Smooth muscle cell (in vitro differentiated cells): ENCODE measurements around the gene IRF9. TPM values are rescaled to one million over a fixed set of nuclear protein-coding genes. Genes with fewer than 3 reads are reported as not detected.

Experiments
- DNase-seq: peaks from one replicate; lab custom pipeline; 2025; ENCODE audit not compliant: unreplicated experiment; lab: John Stamatoyannopoulos, UW
- H2AFZ ChIP-seq: fragments of 200-600 bp; sonication (generic); 2 replicates; pipeline ENCODE4 v1.6.0; 2016; ENCODE audit warnings: antibody characterized with exemption, low read depth, mild to moderate bottlenecking
- H3F3A ChIP-seq: fragments of 200-600 bp; sonication (generic); 2 replicates; pipeline ENCODE4 v1.6.0; 2017; ENCODE audit warnings: antibody characterized with exemption, low read depth
- H3K27ac ChIP-seq: fragments of 200-600 bp; sonication (generic); 2 replicates; pipeline ENCODE4 v1.5.1; 2016; ENCODE audit warnings: low read depth, mild to moderate bottlenecking
- H3K27me3 ChIP-seq: fragments of 200-600 bp; sonication (generic); 2 replicates; pipeline ENCODE4 v1.6.1; 2016; ENCODE audit warnings: low read depth, mild to moderate bottlenecking
- H3K36me3 ChIP-seq: fragments of 200-600 bp; sonication (generic); 2 replicates; pipeline ENCODE4 v1.5.1; 2016; ENCODE audit warnings: low read depth
- H3K4me1 ChIP-seq: fragments of 200-600 bp; sonication (generic); 2 replicates; pipeline ENCODE4 v1.5.1; 2016; ENCODE audit warnings: low read depth
- H3K4me2 ChIP-seq: fragments of 200-600 bp; sonication (generic); 2 replicates; pipeline ENCODE4 v1.6.0; 2016; ENCODE audit warnings: mild to moderate bottlenecking
- H3K4me3 ChIP-seq: fragments of 200-600 bp; sonication (generic); 2 replicates; pipeline ENCODE4 v1.5.1; 2016; ENCODE audit warnings: mild to moderate bottlenecking
- H3K79me2 ChIP-seq: fragments of 200-600 bp; sonication (generic); 2 replicates; pipeline ENCODE4 v1.6.0; 2016; ENCODE audit warnings: low read depth, mild to moderate bottlenecking
- H3K9ac ChIP-seq: fragments of 200-600 bp; sonication (generic); 2 replicates; pipeline ENCODE4 v1.6.0; 2016; ENCODE audit warnings: low read depth
- H3K9me3 ChIP-seq: fragments of 200-600 bp; sonication (generic); replicated peaks from 2 replicates; pipeline ENCODE4 v1.5.1; 2016; ENCODE audit warnings: low read depth
- H4K20me1 ChIP-seq: fragments of 200-600 bp; sonication (generic); 2 replicates; pipeline ENCODE4 v1.6.0; 2016; ENCODE audit warnings: low read depth
- CTCF ChIP-seq: fragments of 200-600 bp; sonication (generic); IDR thresholded peaks from 2 replicates; pipeline ENCODE4 v1.5.1; 2017; ENCODE audit warnings: borderline replicate concordance, mild to moderate bottlenecking, antibody characterized with exemption; ENCODE audit not compliant: insufficient read depth, poor library complexity, severe bottlenecking
- WGBS: methylation state at CpG from one replicate; pipeline ENCODE4 v1.1.7; 2016; ENCODE audit warnings: low lambda C conversion rate; 5-methylcytosine and 5-hydroxymethylcytosine counted together
- polyA plus RNA-seq: library from polyadenylated mRNA; unstranded; fragments of >200 nt; fragmentation: Nextera tagmentation; extraction: Ambion mirVana; gene quantifications from 2 replicates; pipeline ENCODE4 v1.2.1, GENCODE V29; 2016
- total RNA-seq: library from RNA; depleted of rRNA; stranded (reverse); fragments of >200 nt; gene quantifications from 2 replicates; pipeline ENCODE4 v1.2.3, GENCODE V29; 2014

Gene IRF9
- total and polyA plus RNA-seq, 2 experiments from 2014 or later, result 42.0 to 42.7 TPM

- no peaks in the 10 kb centered on the region for H3K4me1 ChIP-seq
- H2AFZ ChIP-seq, result no peak overlapping the region
- H3F3A ChIP-seq, result no peaks in the 10 kb centered on the region
- DNase-seq, result no peak
- H3K27ac ChIP-seq, result no peak overlapping the region
- H3K27me3 ChIP-seq, result no peaks in the 10 kb centered on the region
- no peaks in the 10 kb centered on the region for H4K20me1 ChIP-seq
- no peaks in the 10 kb centered on the region for H3K36me3 ChIP-seq
- H3K4me2 ChIP-seq, result no peak overlapping the region
- H3K9me3 ChIP-seq, result no peaks in the 10 kb centered on the region
- WGBS, result 96% methylated on average over 7 of the region's 7 CpGs
- no peak overlapping the region for H3K4me3 ChIP-seq
- TF ChIP-seq CTCF, result no peak
- no peak overlapping the region for H3K9ac ChIP-seq
- no peaks in the 10 kb centered on the region for H3K79me2 ChIP-seq
Observed at GRCh38 chr14:24204163-24205146, 43.4 kb downstream of the IRF9 start.

GRCh38 chr14:24206260-24207103, 45.4 kb downstream of the IRF9 start:
- no peaks in the 10 kb centered on the region for H3K27me3 ChIP-seq
- DNase-seq, result no peak
- no peaks in the 10 kb centered on the region for H4K20me1 ChIP-seq
- H3K9me3 ChIP-seq, result no peaks in the 10 kb centered on the region
- no peak for TF ChIP-seq CTCF
- no peak overlapping the region for H3K4me3 ChIP-seq
- 96% methylated on average over 11 of the region's 11 CpGs for WGBS
- H3K4me2 ChIP-seq, result no peak overlapping the region
- H3K36me3 ChIP-seq, result no peaks in the 10 kb centered on the region
- no peak overlapping the region for H3K9ac ChIP-seq
- H3K79me2 ChIP-seq, result no peaks in the 10 kb centered on the region
- H3K27ac ChIP-seq, result no peak overlapping the region
- no peaks in the 10 kb centered on the region for H3K4me1 ChIP-seq
- H2AFZ ChIP-seq, result no peak overlapping the region
- H3F3A ChIP-seq, result no peaks in the 10 kb centered on the region

GRCh38 chr14:24207104-24207551, 46.1 kb downstream of the IRF9 start:
- Histone ChIP-seq H3K4me3 (no peak overlapping the region), H3K9me3 (no peaks in the 10 kb centered on the region), H3K4me2 (no peak overlapping the region), H3K27ac (no peak overlapping the region), H3K79me2 (peaks cover 3% of the 10 kb centered on the region), H3K27me3 (no peaks in the 10 kb centered on the region), H3F3A (no peaks in the 10 kb centered on the region), H3K36me3 (no peaks in the 10 kb centered on the region), H4K20me1 (no peaks in the 10 kb centered on the region), H3K9ac (no peak overlapping the region), H3K4me1 (no peaks in the 10 kb centered on the region), H2AFZ (no peak overlapping the region)
- TF ChIP-seq CTCF, result no peak
- 96% methylated on average over 5 of the region's 5 CpGs for WGBS
- no peak for DNase-seq
